ENCODE results near the gene BCL2A1. TPM values are rescaled to one million over a fixed set of nuclear protein-coding genes. Genes with fewer than 3 reads are reported as not detected.

Gene BCL2A1
- total RNA-seq, 1 experiment from 2014 or later, result not detected

DNA sequence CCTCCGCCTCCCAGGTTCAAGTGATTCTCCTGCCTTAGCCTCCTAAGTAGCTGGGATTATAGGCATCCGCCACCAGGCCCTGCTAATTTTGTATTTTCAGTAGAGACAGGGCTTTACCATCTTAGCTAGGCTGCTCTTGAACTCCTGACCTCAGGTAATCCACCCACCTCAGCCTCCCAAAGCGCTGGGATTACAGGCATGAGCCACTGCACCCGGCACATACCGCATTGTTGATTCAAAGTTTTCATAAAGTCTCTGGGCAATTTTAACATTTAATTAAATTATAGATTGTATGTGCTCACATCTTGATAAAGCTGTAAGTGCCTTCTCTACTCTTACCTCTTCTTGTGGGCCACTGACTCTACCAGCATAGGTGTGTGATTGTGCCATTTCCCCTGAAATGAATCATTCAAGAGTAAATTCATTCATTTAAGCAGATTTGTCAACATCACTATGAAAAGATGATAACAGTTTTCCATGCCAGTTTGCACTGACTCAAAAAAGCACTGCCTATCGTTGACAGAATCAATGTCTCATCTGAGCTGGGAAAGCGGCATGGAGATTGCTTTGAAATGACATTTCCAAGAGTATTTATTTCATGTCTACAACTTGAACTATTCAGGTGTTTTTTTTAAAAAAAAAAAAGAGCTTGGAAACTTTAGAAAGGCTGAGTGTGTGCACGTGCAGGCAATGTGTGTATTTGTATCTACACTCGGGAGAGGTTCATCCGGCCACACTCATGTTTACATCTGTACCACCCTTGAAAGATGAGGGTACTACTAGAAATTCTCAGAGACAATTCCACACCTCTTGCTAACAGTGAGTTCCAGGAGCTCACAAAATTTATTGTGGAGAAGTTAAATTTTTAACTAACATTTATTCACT, 3.5 kb downstream of the BCL2A1 start:
- Histone ChIP-seq H2BK15ac (ENCODE audit: low read depth, low read length) (no peak overlapping the region), H3K9me3 (ENCODE audit: control insufficient read depth, low read depth, low read length) (no peaks in the 10 kb centered on the region), H2BK5ac (ENCODE audit: insufficient read length, low read length) (no peak overlapping the region), H3K56ac (ENCODE audit: insufficient read length, low read depth, low read length) (no peak overlapping the region), H2BK20ac (ENCODE audit: low read depth, low read length, poor library complexity, severe bottlenecking) (no peak overlapping the region), H3K27me3 (ENCODE audit: insufficient read depth, low read length) (no peaks in the 10 kb centered on the region), H4K5ac (ENCODE audit: insufficient read length, low read depth, low read length) (no peak overlapping the region), H3K4me1 (ENCODE audit: insufficient read depth, low read length) (no peaks in the 10 kb centered on the region; the same call in 1 of the 2 replicates), H3K27ac (ENCODE audit: insufficient read length, low read depth, low read length) (no peak overlapping the region), H2BK120ac (ENCODE audit: low read depth, low read length, poor library complexity, severe bottlenecking) (no peak overlapping the region), H2AK5ac (ENCODE audit: insufficient read length, low read length) (no peak overlapping the region), H3K9ac (ENCODE audit: extremely low read depth, insufficient read length, low read length) (no peak overlapping the region), H3K18ac (ENCODE audit: insufficient read length, low read depth, low read length) (no peak overlapping the region), H3T11ph (ENCODE audit: low read length) (no peak overlapping the region), H4K91ac (ENCODE audit: insufficient read length, low read depth, low read length) (no peak overlapping the region), H3K23ac (ENCODE audit: insufficient read length, low read depth, low read length) (no peak overlapping the region), H2AFZ (ENCODE audit: low read length) (no peak overlapping the region), H3K79me2 (ENCODE audit: insufficient read depth, low read length) (no peaks in the 10 kb centered on the region), H3K79me1 (ENCODE audit: insufficient read depth, low read depth, low read length, poor library complexity, severe bottlenecking) (no peaks in the 10 kb centered on the region), H3K4ac (ENCODE audit: low read depth, low read length) (no peak overlapping the region), H4K20me1 (ENCODE audit: control insufficient read depth, insufficient read depth, insufficient read length) (no peaks in the 10 kb centered on the region), H3K4me2 (ENCODE audit: insufficient read depth, insufficient read length, low read length) (no peak overlapping the region), H2BK12ac (ENCODE audit: insufficient read length, low read depth, low read length) (no peak overlapping the region), H3K23me2 (ENCODE audit: insufficient read length, low read depth, low read length, poor library complexity, severe bottlenecking) (no peaks in the 10 kb centered on the region), H4K8ac (replicated peaks; ENCODE audit: insufficient read length, low read depth, low read length) (no peak overlapping the region), H3K14ac (ENCODE audit: insufficient read depth, low read length) (no peak overlapping the region)
- WGBS (ENCODE audit: extremely low coverage, insufficient read length, low lambda C conversion rate), result no CpG with 5 or more reads among the region's 10 CpGs
- no peak overlapping the region for H3K4me3 Mint-ChIP-seq
- H3K36me3 Mint-ChIP-seq (ENCODE audit: insufficient read depth in 1 of 3, low read depth in 3 of 3), result no peaks in the 10 kb centered on the region
- no peaks in the 10 kb centered on the region for H3K27me3 Mint-ChIP-seq (ENCODE audit: low read depth)
- no peaks in the 10 kb centered on the region for H3K9me3 Mint-ChIP-seq
- H3K27ac Mint-ChIP-seq, result no peak overlapping the region
- TF ChIP-seq, protein P1, sequence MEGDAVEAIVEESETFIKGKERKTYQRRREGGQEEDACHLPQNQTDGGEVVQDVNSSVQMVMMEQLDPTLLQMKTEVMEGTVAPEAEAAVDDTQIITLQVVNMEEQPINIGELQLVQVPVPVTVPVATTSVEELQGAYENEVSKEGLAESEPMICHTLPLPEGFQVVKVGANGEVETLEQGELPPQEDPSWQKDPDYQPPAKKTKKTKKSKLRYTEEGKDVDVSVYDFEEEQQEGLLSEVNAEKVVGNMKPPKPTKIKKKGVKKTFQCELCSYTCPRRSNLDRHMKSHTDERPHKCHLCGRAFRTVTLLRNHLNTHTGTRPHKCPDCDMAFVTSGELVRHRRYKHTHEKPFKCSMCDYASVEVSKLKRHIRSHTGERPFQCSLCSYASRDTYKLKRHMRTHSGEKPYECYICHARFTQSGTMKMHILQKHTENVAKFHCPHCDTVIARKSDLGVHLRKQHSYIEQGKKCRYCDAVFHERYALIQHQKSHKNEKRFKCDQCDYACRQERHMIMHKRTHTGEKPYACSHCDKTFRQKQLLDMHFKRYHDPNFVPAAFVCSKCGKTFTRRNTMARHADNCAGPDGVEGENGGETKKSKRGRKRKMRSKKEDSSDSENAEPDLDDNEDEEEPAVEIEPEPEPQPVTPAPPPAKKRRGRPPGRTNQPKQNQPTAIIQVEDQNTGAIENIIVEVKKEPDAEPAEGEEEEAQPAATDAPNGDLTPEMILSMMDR (conservative IDR thresholded peaks at IDR 0.05), result no peak
- 0 out of 4 replicates have a peak, but pooled peaks cover 0 to 3% of the 10 kb centered on the region in 2 experiments for H3K4me1 Mint-ChIP-seq
- DNase-seq, result no peak
